Activated CD4-positive, CD25-positive, alpha-beta regulatory T cell treated with anti-CD3 and anti-CD28 coated beads, Interleukin-2, amount 50 U/mL, for 16 hours (primary cell): ENCODE results near the gene MYO5C.
"Not testable (repeated sequence)": the region's sequence is repeated elsewhere in the genome, so short reads cannot be mapped to it uniquely, and the experiment has no call there.

Source experiments
- DNase-seq: peaks from one replicate; pipeline ENCODE4 v3.0.0-alpha.2; 2020; ENCODE audit warnings: low read depth, low spot score

MYO5C gene

DNA sequence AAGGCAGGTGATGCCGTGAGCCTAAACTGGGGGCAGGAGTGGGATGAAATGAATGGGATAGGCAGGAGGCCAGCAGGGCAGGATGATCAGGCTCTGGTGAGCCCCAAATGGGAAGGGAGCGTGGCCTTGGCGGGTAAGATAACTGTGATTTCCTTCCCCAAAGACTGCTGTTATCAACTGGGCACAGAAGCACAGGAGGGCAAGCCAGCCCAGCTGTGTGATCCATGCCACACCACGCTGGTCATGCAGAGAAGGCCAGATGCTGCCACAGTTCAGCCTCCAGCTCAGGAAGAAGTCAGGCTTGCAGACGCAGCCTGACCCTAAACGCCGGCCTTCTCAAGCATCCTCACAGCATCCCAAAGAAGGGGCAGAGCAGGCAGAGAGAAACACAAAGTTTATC is 52.3 kb downstream of the MYO5C start:
- no peak for DNase-seq

DNA sequence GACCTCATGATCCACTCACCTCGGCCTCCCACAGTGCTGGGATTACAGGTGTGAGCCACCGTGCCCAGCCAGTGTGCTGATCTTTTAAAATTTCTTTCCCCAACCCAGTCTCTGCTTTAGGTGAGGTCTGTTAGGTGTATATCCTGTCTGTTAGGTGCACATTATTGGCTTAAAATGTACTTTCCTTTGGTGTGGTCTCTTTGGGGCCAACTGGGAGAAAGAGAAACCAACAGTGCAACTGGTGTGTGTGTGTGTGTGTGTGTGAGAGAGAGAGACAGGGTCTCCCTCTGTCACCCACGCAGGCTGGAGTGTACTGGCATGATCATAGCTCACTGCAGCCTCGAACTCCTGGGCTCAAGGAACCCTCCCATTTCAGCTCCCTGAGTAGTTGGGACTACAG is 54.1 kb downstream of the MYO5C start:
- no peak for DNase-seq

GRCh38 chr15:52240166-52240565 is 55.4 kb downstream of the MYO5C start:
- DNase-seq, result no peak

GRCh38 chr15:52238989-52239525 is 56.5 kb downstream of the MYO5C start:
- not testable (repeated sequence) for DNase-seq

- DNase-seq, result no peak
Observed at GRCh38 chr15:52238149-52238548, 57.5 kb downstream of the MYO5C start.

DNA sequence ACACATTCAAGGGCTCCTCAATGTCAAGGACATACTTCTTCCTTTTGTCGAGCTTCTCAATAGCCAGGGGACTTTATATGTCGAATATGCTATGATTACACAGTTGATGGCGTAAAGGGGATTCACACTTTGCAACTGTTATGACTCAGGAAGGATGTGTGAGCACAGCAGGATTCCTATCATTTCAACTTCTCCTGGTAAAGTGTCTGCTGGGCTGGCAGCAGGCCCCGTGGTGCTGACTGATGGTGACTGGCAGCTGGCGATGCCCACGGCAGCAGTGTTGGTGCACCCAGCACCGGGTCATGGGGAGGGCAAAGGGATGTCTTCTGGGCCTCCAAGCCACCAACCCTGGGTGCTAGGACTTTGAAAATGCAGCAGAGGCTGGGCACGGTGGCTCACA is 59.6 kb downstream of the MYO5C start:
- no peak for DNase-seq

- DNase-seq, result no peak
Observed at GRCh38 chr15:52234596-52235541, 60.7 kb downstream of the MYO5C start.

GRCh38 chr15:52233405-52233804 is 62.2 kb downstream of the MYO5C start:
- no peak for DNase-seq

GRCh38 chr15:52232327-52232726 is 63.3 kb downstream of the MYO5C start:
- no peak for DNase-seq

- DNase-seq, result no peak
Observed at GRCh38 chr15:52230073-52230472, 65.5 kb downstream of the MYO5C start.

DNA sequence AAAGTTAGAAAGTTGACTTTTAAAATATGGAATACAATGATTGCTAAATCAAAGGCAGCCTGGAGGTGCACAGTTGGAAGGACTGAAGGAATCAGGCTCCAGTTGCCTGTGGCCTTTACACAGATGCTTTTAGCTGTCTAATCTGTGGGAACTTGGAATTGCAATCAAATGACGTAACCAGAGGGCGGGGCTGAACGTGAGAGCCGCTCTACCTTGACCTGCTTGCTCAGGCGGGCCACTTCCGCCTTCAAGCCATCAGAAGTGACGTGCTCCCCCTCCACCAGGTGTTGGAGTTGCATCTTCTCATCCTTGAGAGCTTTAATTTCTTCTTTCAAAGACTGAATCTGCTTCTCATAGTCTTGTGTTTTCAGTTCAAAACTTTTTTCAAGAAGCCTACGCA is 66.7 kb downstream of the MYO5C start:
- DNase-seq, result no peak

- peak; percentile 38 for DNase-seq
Observed at GRCh38 chr15:52227456-52227855, 68.1 kb downstream of the MYO5C start.

DNA sequence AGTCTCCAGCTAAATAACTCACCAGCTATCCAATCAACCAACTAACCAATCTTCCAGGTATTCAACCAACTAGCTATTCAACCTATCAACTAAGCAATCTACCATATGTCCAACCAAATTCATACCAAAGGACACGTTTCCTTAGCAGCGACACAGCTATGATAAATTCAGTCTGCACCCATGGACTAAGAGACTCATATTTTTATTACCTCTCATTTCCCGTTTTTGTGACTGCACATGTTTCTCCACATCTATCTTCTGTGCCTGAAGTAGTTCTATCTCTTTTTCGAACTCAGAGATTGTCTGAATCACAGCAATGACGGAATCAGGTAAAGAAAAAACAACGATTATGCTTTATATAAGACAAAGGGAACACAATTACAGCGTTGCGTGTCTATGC is 70.4 kb downstream of the MYO5C start:
- DNase-seq, result no peak

- DNase-seq, result no peak
Observed at GRCh38 chr15:52224211-52224610, 71.4 kb downstream of the MYO5C start.

DNA sequence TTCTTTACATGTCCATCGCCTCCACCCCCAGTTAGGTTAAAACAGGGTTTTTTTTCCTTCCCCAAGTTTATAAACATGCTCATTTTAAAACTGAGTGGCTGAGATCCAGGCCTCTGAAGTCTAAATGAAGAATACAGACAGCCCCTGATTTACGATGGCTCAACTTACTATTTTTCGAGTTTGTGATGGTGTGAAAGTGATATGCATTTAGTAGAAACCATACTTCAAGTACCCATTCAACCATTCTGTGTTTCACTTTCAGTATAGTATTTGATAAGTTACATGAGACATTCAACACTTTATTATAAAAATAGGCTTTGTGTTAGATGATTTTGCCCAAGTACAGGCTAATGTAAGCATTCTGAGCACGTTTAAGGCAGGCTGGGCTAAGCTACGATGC is 73.9 kb downstream of the MYO5C start:
- DNase-seq, result no peak

DNA sequence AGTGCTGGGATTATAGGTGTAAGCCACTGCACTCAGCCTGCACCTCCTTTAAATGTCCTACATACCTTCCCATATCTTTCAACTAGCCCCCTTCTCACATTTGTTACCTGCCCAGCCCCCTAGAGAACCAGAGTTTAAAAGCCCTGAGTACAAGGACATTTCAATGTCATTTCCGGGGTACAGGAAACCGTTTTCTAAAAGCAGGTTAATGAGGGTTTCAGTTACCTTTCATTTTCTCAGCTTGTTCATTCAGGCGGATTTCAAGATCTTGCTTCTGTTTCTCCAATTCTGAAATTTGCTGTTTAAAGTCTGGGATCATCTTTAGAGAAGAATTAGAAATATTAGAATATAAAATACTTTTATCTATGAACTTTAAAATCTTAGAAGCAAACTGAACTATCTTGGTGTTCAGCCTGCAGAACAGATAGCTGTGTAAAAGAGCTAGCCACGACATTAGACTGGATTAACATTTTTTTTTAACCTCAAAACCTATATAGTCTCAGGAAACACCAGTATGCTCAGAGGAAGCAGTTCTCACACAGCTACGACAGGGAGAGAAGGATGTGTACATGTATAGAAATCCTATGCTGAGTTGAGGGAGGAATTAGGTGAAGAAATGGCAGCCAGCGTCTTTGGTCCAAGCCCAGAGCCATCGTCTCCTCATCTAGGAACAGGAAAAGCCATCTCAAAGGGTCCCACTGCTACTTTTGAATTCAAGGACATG is 74.5 kb downstream of the MYO5C start:
- no peak for DNase-seq

DNA sequence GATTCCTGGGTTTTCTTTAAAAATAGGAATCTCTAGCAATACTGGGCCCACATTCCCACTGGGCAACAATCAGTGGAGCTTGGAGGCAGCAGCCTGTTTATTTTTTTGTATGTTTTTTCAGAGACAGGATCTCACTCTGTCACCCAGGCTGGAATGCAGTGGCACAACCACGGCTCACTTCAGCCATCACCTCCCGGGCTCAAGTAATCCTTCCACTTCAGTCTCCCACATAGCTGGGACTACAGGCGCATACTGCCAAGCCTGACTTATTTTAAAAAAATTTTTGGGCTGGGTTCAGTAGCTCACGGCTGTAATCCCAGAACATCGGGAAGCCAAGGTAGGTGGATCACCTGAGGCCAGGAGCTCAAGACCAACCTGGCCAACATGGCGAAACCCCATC is 75.4 kb downstream of the MYO5C start:
- DNase-seq, result no peak

DNA sequence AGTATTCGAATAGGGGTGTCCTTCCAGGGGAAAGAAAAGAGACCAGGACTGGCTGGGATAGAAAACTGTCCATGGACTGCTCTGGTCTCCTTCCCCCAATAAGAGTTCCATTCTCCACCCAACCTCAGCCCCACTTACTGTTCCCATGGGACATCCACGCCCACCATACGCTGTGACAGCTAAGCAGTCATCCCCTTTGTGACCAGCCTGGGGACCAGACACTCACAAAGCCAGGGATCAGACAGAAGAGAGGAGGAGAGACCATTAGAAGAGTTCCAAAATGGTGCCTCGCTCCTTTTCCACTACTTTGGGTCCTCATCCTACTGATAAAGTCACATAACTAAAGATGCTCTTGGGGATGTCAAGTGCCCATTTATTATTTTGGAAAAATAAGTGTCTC is 76.8 kb downstream of the MYO5C start:
- DNase-seq, result no peak

DNA sequence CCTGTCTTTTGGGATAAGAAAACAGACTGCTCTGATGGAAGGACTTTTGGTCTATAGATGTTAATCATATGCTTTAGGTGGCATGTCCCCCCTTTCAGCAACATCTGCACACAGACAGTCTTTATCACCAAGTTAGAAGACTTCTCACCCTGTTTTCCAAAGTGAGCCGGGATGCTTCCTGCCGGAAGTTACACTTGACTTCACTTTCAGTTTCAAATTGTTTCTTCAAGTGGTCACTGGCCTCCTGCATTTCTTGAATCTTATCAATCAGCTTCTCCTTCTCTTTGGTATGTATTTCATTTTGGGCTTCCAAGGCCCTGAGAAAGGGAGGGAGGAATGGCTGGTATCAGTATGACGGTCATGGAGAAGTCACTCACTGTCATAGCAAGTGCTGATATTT is 77.2 kb downstream of the MYO5C start:
- DNase-seq, result no peak

- no peak for DNase-seq
Observed at GRCh38 chr15:52217186-52217585, 78.4 kb downstream of the MYO5C start.

DNA sequence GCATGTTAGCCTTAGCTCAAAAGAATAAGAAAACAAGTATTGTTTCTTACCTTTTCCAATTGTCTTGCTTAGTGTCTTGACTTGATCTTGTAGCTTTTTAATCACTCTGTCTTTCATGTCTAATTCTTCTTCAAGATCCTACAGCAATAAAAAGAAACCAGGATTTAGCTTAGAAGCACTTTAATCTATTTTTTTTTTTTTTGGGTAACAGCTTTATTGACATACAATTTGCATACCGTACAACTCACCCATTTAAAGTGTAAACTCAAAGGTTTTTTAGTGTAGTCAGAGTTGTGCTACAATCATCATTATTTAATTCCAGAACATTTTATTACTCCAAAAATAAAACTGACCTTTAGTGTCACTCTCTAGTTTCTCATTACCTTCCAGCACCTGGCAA is 81.1 kb downstream of the MYO5C start:
- no peak for DNase-seq

- DNase-seq, result no peak
Observed at GRCh38 chr15:52213206-52213605, 82.4 kb downstream of the MYO5C start.
